Lung (tissue), 12 donors: ENCODE data around the gene KRT7. TPM values are rescaled to one million over a fixed set of nuclear protein-coding genes. Genes with fewer than 3 reads are reported as not detected.

Experiments used
- ATAC-seq: fragments of 200-7000 bp; cut with Tn5 transposase; one replicate; pipeline ENCODE4 v1.9.1; 2020; ENCODE audit warnings: moderate number of reproducible peaks; ENCODE audit not compliant: insufficient read depth, low FRiP score
- DNase-seq, 3 donors: peaks; one replicate each; pipeline ENCODE4 v3.0.0-alpha.2; 2013 to 2017
- H3K27ac ChIP-seq, 2 donors: one replicate each; pipeline ENCODE4 v1.5.1; 2013; ENCODE audit warnings: mild to moderate bottlenecking in 2 of 2, moderate library complexity in 2 of 2, control low read depth in 1 of 2, inconsistent platforms in 1 of 2, low read depth in 1 of 2, low read length in 1 of 2
- H3K27me3 ChIP-seq, 3 donors: one replicate each; pipeline ENCODE4 v1.5.1; 2013; ENCODE audit warnings: low read length in 2 of 3; ENCODE audit not compliant: control insufficient read depth in 3 of 3, insufficient read depth in 3 of 3
- H3K36me3 ChIP-seq, 4 donors: one replicate each; pipeline ENCODE4 v1.5.1; 2013; ENCODE audit warnings: low read length in 4 of 4, mild to moderate bottlenecking in 1 of 4, moderate library complexity in 1 of 4; ENCODE audit not compliant: control insufficient read depth in 4 of 4, insufficient read depth in 4 of 4
- H3K4me1 ChIP-seq, 5 donors: one replicate each; pipeline ENCODE4 v1.5.1; 2013; ENCODE audit warnings: low read length in 5 of 5, mild to moderate bottlenecking in 2 of 5, moderate library complexity in 1 of 5; ENCODE audit not compliant: control insufficient read depth in 5 of 5, insufficient read depth in 5 of 5
- H3K4me3 ChIP-seq: one replicate; pipeline ENCODE4 v1.5.1; 2013; ENCODE audit warnings: mild to moderate bottlenecking, control low read depth, moderate library complexity
- H3K9ac ChIP-seq, 2 donors: one replicate each; pipeline ENCODE4 v1.5.1; 2013; ENCODE audit warnings: low read length in 2 of 2, control low read depth in 1 of 2; ENCODE audit not compliant: insufficient read depth in 1 of 2
- H3K9me3 ChIP-seq, 4 donors: one replicate each; pipeline ENCODE4 v1.5.1; 2013; ENCODE audit warnings: low read length in 3 of 4, mild to moderate bottlenecking in 1 of 4, moderate library complexity in 1 of 4; ENCODE audit not compliant: control insufficient read depth in 4 of 4, insufficient read depth in 3 of 4
- WGBS, 2 donors: extraction: QIAGEN DNeasy Blood & Tissue Kit; methylation state at CpG; one replicate each; pipeline ENCODE4 v1.1.7; 2013; 5-methylcytosine and 5-hydroxymethylcytosine counted together
- polyA plus RNA-seq, 2 donors: library from polyadenylated mRNA; stranded (reverse); fragments of 200-250 nt; gene quantifications; one replicate each; pipeline ENCODE4 v1.2.1, GENCODE V29; 2013
- total RNA-seq, 2 donors: library from RNA; depleted of rRNA in 1 of 2; stranded (reverse); fragments of >200 nt in 1 of 2; gene quantifications; one replicate each; pipeline ENCODE4 v1.2.1, GENCODE V29; 2014 to 2021
- TF ChIP-seq, protein P1 (sequence below): IDR thresholded peaks from 2 replicates; pipeline ENCODE4 v1.5.1; 2012; ENCODE audit warnings: mild to moderate bottlenecking; ENCODE audit errors: control extremely low read depth, extremely low read depth
- donor health status: control.
- donor health status: control.
- donor health status: Bipolar disorder and iron deficiency.
- donor health status: healthy.
- donor health status: DM: yes; HTN: yes; CAD: no.

Gene KRT7
- total and polyA plus RNA-seq, 4 donors: 33.6 to 1,415 (median 1,306) TPM

DNA sequence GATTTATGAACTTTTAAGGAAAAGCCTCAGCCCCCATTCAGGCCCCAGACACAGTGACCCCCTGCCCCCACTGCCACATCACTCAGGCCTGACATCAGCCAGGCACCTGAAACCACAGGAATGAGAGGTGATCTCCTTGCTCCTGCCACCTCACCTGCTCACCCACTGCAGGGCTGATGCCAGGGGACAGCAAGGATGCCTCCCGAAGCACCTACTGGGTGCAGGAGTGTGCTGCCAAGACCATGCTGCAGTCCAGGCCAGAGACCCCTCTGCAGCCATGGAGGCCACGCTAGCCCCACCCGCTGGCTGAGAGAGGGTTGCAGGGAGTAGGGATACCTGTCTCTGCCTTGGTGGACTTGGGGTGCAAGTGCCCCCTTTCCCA is 18.6 kb upstream of the KRT7 start:
- WGBS, 2 donors: 69 to 84% methylated on average over 3 of the region's 3 CpGs

DNA sequence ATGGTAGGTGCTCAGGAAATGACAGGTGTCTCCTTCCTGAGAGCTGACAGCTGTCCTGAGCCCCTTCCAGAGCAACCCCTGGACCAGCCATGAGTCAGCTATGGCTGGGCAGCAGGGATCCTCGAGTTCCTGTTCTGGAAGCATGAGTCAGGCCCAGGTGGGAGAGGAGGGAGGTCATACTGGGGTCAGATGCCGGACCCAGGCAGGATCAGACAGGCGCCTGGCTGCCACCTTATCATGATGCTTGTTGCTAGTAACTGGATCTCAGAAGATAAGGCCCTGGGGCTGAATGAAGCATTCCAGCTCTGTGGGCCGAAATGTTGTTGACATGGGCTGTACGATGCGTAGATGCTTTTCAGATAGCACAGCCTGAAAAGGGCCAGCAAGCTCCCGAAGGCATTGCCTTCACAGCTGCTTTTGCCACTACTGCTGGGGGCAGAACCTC is 17.4 kb upstream of the KRT7 start:
- no peak for ATAC-seq
- H3K27ac ChIP-seq: no peak overlapping the region

More for the DNA sequence above, 18.6 kb upstream of the KRT7 start:
- H3K4me1 ChIP-seq: peaks cover 0 to 24% (median 3%) of the 10 kb centered on the region in 5 donors
- no peaks in the 10 kb centered on the region for H3K9me3 ChIP-seq
- no peak overlapping the region for H3K9ac ChIP-seq
- peak in 1 of 3 donors; percentile 4 for DNase-seq
- no peaks in the 10 kb centered on the region for H3K36me3 ChIP-seq
- TF ChIP-seq, protein P1, sequence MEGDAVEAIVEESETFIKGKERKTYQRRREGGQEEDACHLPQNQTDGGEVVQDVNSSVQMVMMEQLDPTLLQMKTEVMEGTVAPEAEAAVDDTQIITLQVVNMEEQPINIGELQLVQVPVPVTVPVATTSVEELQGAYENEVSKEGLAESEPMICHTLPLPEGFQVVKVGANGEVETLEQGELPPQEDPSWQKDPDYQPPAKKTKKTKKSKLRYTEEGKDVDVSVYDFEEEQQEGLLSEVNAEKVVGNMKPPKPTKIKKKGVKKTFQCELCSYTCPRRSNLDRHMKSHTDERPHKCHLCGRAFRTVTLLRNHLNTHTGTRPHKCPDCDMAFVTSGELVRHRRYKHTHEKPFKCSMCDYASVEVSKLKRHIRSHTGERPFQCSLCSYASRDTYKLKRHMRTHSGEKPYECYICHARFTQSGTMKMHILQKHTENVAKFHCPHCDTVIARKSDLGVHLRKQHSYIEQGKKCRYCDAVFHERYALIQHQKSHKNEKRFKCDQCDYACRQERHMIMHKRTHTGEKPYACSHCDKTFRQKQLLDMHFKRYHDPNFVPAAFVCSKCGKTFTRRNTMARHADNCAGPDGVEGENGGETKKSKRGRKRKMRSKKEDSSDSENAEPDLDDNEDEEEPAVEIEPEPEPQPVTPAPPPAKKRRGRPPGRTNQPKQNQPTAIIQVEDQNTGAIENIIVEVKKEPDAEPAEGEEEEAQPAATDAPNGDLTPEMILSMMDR: no peak
- H3K4me3 ChIP-seq: no peak overlapping the region
- ATAC-seq: no peak
- peak overlapping the region in 1 of 2 donors; percentile 66 for H3K27ac ChIP-seq
- H3K27me3 ChIP-seq: peaks cover 0 to 4% (median 0%) of the 10 kb centered on the region in 3 donors

DNA sequence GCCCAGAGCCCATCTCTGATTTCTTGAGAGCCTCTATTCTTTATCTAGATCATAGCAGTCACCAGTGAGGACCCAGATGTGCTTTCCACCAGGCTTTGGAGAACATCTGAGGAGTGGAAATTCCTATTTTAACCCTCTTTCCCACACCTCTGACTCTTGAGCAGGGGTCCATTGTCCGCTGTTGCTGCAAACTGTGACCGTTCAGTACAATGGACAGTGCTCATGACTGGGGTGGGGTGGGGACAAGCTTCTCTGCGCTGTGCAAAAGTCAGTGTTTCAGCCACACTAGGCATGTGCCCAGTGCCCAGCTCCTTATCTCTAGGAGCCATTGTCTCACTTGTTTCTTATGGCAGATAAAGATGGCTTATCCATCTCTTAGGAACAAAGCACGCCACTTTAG is 16.9 kb upstream of the KRT7 start:
- TF ChIP-seq, protein P1: no peak
- Histone ChIP-seq H3K9ac (no peak overlapping the region), H3K36me3 (no peaks in the 10 kb centered on the region), H3K4me3 (no peak overlapping the region), H3K4me1 (peaks cover 0 to 27% (median 3%) of the 10 kb centered on the region in 5 donors), H3K9me3 (no peaks in the 10 kb centered on the region), H3K27me3 (peaks cover 0 to 2% (median 0%) of the 10 kb centered on the region in 3 donors), H3K27ac (peak overlapping the region in 1 of 2 donors; percentile 5)
- WGBS, 2 donors: 72 to 79% methylated on average over 4 of the region's 4 CpGs
- ATAC-seq: no peak
- DNase-seq: no peak

More for the DNA sequence above, 17.4 kb upstream of the KRT7 start:
- no peak overlapping the region for H3K4me3 ChIP-seq
- no peaks in the 10 kb centered on the region for H3K36me3 ChIP-seq
- H3K4me1 ChIP-seq: peaks cover 0 to 27% (median 3%) of the 10 kb centered on the region in 5 donors
- no peak overlapping the region for H3K9ac ChIP-seq
- WGBS, 2 donors: 59 to 77% methylated on average over 7 of the region's 7 CpGs
- DNase-seq: no peak
- H3K27me3 ChIP-seq: no peaks in the 10 kb centered on the region
- TF ChIP-seq, protein P1: no peak
- H3K9me3 ChIP-seq: no peaks in the 10 kb centered on the region

DNA sequence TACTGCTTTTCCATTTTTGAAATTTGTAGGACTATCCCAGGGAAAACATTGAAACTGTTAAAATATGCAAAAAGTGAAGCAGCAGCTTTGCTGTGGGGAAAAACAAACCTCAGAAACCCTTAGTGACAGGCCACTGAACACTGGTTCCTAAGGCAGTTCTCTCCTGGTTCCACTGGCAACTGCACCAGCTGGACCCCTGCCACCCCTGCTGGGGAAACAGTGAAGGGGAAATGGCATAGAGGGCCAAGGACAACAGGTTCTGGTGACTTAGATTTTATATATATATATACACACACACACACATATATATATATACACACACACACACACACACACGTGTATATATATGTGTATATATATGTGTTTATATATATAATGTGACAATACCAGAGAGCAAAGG is 16.2 kb upstream of the KRT7 start:
- DNase-seq (no peak), ATAC-seq (no peak)
- Histone ChIP-seq H3K27ac (peak overlapping the region in 1 of 2 donors; percentile 43), H3K36me3 (no peaks in the 10 kb centered on the region), H3K9me3 (no peaks in the 10 kb centered on the region), H3K4me1 (peaks cover 0 to 27% (median 3%) of the 10 kb centered on the region in 5 donors), H3K9ac (no peak overlapping the region), H3K4me3 (no peak overlapping the region), H3K27me3 (peaks cover 0 to 2% (median 0%) of the 10 kb centered on the region in 3 donors)
- TF ChIP-seq, protein P1: no peak
- WGBS, 2 donors: 15 to 36% methylated on average over 1 of the region's 1 CpG
